ENCODE results near the gene SLC4A1AP. TPM values are rescaled to one million over a fixed set of nuclear protein-coding genes. Genes with fewer than 3 reads are reported as not detected.

Gene SLC4A1AP
- total and polyA plus RNA-seq, 2 of the 13 experiments (the other 11 are each of a cell fraction or from before 2014, with no cell fraction given): 15.3 to 44.6 TPM

DNA sequence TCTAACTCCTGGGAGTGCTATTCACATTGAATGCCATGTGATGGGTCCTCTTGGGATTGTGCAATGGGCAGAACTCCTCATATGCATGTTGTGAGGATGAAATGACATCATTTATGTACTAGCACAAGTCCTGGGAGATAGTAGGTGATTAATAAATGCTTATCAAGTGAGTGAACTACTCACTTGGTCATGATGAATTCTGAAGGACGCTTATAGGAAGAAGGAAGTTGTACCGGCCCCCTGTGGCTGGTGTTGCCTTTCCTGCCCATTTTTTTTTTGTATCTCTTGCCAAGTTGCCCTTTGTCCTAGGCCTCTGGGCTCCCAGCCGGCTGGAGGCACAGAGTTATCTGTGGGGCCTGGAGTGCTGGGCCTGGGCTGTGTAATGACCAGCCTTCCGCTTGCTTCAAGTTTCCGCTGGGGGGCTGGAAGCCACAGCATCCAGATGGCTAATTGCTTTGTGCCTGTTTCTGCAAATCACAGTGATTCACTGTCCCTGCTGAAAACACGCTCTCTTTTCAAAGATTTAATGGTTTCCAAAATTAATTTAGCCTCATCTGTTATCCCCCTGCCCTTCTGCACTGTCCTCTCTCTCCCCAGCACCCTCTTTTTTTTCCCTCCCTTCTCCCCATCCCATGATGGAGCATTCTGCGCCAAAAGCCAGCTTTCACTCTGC lies 74.1 kb downstream of the SLC4A1AP start (continued):
- TF ChIP-seq, protein P1, sequence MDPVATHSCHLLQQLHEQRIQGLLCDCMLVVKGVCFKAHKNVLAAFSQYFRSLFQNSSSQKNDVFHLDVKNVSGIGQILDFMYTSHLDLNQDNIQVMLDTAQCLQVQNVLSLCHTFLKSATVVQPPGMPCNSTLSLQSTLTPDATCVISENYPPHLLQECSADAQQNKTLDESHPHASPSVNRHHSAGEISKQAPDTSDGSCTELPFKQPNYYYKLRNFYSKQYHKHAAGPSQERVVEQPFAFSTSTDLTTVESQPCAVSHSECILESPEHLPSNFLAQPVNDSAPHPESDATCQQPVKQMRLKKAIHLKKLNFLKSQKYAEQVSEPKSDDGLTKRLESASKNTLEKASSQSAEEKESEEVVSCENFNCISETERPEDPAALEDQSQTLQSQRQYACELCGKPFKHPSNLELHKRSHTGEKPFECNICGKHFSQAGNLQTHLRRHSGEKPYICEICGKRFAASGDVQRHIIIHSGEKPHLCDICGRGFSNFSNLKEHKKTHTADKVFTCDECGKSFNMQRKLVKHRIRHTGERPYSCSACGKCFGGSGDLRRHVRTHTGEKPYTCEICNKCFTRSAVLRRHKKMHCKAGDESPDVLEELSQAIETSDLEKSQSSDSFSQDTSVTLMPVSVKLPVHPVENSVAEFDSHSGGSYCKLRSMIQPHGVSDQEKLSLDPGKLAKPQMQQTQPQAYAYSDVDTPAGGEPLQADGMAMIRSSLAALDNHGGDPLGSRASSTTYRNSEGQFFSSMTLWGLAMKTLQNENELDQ (CRISPR knock-in tag; IDR thresholded peaks at IDR 0.05; ENCODE audit: borderline replicate concordance): no peak
- TF ChIP-seq ZNF496 (CRISPR knock-in tag; IDR thresholded peaks at IDR 0.05; ENCODE audit: insufficient replicate concordance) (no peak), IKZF1 (IDR thresholded peaks at IDR 0.05) (no peak), POLR2A (IDR thresholded peaks at IDR 0.05; ENCODE audit: insufficient read depth in 1 of 2, low read depth in 2 of 2, low read length in 2 of 2) (peak in 1 of 2 experiments; percentile 40; a peak in 1 of 4 replicates), MTF2 (CRISPR knock-in tag; IDR thresholded peaks at IDR 0.05; ENCODE audit: borderline replicate concordance) (no peak), ZNF816 (CRISPR knock-in tag; IDR thresholded peaks at IDR 0.05; ENCODE audit: borderline replicate concordance) (no peak), ZNF598 (CRISPR knock-in tag; IDR thresholded peaks at IDR 0.05; ENCODE audit: borderline replicate concordance) (no peak), SRSF9 (IDR thresholded peaks at IDR 0.05; ENCODE audit: borderline replicate concordance, insufficient read depth, low read depth, low read length, poor library complexity, severe bottlenecking) (no peak), ZNF432 (CRISPR knock-in tag; IDR thresholded peaks at IDR 0.05; ENCODE audit: borderline replicate concordance) (no peak), ZSCAN22 (CRISPR knock-in tag; IDR thresholded peaks at IDR 0.05) (no peak), ZFP62 (CRISPR knock-in tag; IDR thresholded peaks at IDR 0.05) (0 out of 2 replicates have a peak, but pooled peaks have one; percentile 42), TBP (CRISPR knock-in tag; IDR thresholded peaks at IDR 0.05) (no peak)
- TF ChIP-seq, protein P2, sequence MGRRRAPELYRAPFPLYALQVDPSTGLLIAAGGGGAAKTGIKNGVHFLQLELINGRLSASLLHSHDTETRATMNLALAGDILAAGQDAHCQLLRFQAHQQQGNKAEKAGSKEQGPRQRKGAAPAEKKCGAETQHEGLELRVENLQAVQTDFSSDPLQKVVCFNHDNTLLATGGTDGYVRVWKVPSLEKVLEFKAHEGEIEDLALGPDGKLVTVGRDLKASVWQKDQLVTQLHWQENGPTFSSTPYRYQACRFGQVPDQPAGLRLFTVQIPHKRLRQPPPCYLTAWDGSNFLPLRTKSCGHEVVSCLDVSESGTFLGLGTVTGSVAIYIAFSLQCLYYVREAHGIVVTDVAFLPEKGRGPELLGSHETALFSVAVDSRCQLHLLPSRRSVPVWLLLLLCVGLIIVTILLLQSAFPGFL (CRISPR knock-in tag; IDR thresholded peaks at IDR 0.05): no peak
- TF ChIP-seq, protein P3, sequence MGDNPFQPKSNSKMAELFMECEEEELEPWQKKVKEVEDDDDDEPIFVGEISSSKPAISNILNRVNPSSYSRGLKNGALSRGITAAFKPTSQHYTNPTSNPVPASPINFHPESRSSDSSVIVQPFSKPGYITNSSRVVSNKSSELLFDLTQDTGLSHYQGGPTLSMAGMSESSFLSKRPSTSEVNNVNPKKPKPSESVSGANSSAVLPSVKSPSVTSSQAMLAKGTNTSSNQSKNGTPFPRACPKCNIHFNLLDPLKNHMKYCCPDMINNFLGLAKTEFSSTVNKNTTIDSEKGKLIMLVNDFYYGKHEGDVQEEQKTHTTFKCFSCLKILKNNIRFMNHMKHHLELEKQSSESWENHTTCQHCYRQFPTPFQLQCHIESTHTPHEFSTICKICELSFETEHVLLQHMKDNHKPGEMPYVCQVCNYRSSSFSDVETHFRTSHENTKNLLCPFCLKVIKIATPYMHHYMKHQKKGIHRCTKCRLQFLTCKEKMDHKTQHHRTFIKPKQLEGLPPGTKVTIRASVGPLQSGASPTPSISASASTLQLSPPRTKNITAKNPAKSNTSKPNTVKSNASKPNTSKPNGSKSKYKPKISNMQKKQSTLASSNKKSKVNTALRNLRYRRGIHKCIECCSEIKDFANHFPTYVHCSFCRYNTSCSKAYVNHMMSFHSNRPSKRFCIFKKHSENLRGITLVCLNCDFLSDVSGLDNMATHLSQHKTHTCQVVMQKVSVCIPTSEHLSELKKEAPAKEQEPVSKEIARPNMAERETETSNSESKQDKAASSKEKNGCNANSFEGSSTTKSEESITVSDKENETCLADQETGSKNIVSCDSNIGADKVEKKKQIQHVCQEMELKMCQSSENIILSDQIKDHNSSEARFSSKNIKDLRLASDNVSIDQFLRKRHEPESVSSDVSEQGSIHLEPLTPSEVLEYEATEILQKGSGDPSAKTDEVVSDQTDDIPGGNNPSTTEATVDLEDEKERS (CRISPR knock-in tag; IDR thresholded peaks at IDR 0.05): no peak; the same call in 1 of the 2 replicates
- TF ChIP-seq, protein P4, sequence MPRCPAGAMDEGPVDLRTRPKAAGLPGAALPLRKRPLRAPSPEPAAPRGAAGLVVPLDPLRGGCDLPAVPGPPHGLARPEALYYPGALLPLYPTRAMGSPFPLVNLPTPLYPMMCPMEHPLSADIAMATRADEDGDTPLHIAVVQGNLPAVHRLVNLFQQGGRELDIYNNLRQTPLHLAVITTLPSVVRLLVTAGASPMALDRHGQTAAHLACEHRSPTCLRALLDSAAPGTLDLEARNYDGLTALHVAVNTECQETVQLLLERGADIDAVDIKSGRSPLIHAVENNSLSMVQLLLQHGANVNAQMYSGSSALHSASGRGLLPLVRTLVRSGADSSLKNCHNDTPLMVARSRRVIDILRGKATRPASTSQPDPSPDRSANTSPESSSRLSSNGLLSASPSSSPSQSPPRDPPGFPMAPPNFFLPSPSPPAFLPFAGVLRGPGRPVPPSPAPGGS (CRISPR knock-in tag; IDR thresholded peaks at IDR 0.05): no peak

All from HepG2 (cell line).